Testis (tissue), 3 donors: ENCODE data around the gene OR52A1. TPM values are rescaled to one million over a fixed set of nuclear protein-coding genes. Genes with fewer than 3 reads are reported as not detected.

Experiments
- DNase-seq: peaks from one replicate; pipeline ENCODE4 v3.0.0-alpha.2; 2019
- H3K27ac ChIP-seq, 2 donors: fragments of 200-600 bp; sonication (generic); one replicate each; pipeline ENCODE4 v1.5.1; 2019
- H3K27me3 ChIP-seq: fragments of 200-600 bp; sonication (generic); one replicate; pipeline ENCODE4 v1.5.1; 2019
- H3K36me3 ChIP-seq: fragments of 200-600 bp; sonication (generic); one replicate; pipeline ENCODE4 v1.5.1; 2017; ENCODE audit warnings: low read depth; ENCODE audit errors: missing control alignments
- H3K4me1 ChIP-seq: fragments of 200-600 bp; sonication (generic); one replicate; pipeline ENCODE4 v1.5.1; 2019
- H3K4me3 ChIP-seq, 2 donors: fragments of 200-600 bp; sonication (generic); one replicate each; pipeline ENCODE4 v1.5.1; 2017 to 2019
- H3K9me3 ChIP-seq: fragments of 200-600 bp; sonication (generic); one replicate; pipeline ENCODE4 v1.5.1; 2017
- CTCF ChIP-seq, 3 experiments: fragments of 450-650 bp in 2 of 3; fragments of 200-600 bp in 1 of 3; sonication (generic) in 1 of 3; IDR thresholded peaks; one replicate each; pipeline ENCODE4 v1.5.1; 2016 to 2019; ENCODE audit warnings: antibody characterized with exemption in 3 of 3, mild to moderate bottlenecking in 2 of 3, moderate library complexity in 1 of 3
- POLR2A ChIP-seq: fragments of 450-650 bp; IDR thresholded peaks from one replicate; pipeline ENCODE4 v1.6.1; 2017; ENCODE audit warnings: antibody characterized with exemption, mild to moderate bottlenecking, moderate library complexity
- WGBS, 2 donors: methylation state at CpG; one replicate each; pipeline ENCODE4 v1.1.5; 2018; 5-methylcytosine and 5-hydroxymethylcytosine counted together
- intact Hi-C: fragments of 100-400 bp; cut with DNase I; formaldehyde crosslinking; loops from one replicate; pipeline ENCODE4 v1.15.1; 2023; ENCODE audit warnings: low total_unique reads
- polyA plus RNA-seq: library from polyadenylated mRNA; stranded (reverse); fragments of 350-450 nt; fragmentation: Illumina TruSeq; extraction: RNeasy Lipid Tissue Mini Kit (QIAGEN cat#74804); gene quantifications from one replicate; pipeline ENCODE4 v1.2.3, GENCODE V29; 2014; ENCODE audit warnings: low read depth, low replicate concordance; ENCODE audit not compliant: insufficient read depth
- total RNA-seq, 2 donors: library from RNA; depleted of rRNA; stranded (reverse); fragments of >200 nt; gene quantifications; one replicate each; pipeline ENCODE4 v1.2.3, GENCODE V29; 2016

The OR52A1 gene
- total and polyA plus RNA-seq, 3 donors from 2014 or later: 0.19 to 0.47 TPM; not detected in 1

DNA sequence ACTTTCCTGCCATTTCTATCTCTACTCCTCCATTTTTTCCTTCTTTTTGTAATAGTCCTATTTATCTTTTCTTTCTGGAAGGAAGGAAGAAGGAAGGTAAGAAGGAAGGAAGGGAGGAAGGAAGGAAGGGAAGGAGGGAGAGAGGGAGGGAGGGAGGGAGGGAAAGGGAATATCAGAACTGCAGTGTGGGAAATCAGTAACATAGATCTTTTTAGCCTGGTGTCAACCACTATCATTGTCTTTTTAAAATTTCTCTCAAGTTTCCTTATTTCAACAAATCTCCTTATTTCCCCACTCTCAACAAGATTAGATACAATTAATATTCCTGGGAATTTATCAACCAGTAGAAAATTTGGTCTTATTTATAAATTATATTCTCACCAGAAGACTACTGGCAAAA, 51.5 kb downstream of the OR52A1 start:
- Histone ChIP-seq H3K27ac (no peak overlapping the region), H3K36me3 (no peaks in the 10 kb centered on the region)
- intact Hi-C loops: no loop called here

GRCh38 chr11:5102246-5102645, 52.3 kb downstream of the OR52A1 start:
- intact Hi-C loops: no loop called here
- no peak overlapping the region for H3K27ac ChIP-seq
- no peaks in the 10 kb centered on the region for H3K36me3 ChIP-seq
- DNase-seq: no peak
- H3K27me3 ChIP-seq: no peaks in the 10 kb centered on the region
- H3K4me1 ChIP-seq: no peaks in the 10 kb centered on the region
- no peak overlapping the region for H3K4me3 ChIP-seq
- H3K9me3 ChIP-seq: no peaks in the 10 kb centered on the region
- TF ChIP-seq POLR2A: no peak
- TF ChIP-seq CTCF (IDR thresholded peaks at IDR 0.05): no peak
- WGBS, 2 donors: 54% methylated on average over 2 of the region's 2 CpGs

More for the DNA sequence above, 51.5 kb downstream of the OR52A1 start:
- Histone ChIP-seq H3K9me3 (no peaks in the 10 kb centered on the region), H3K4me1 (no peaks in the 10 kb centered on the region), H3K27me3 (no peaks in the 10 kb centered on the region), H3K4me3 (no peak overlapping the region)
- no peak for DNase-seq
- TF ChIP-seq CTCF (IDR thresholded peaks at IDR 0.05): no peak
- TF ChIP-seq POLR2A: no peak

GRCh38 chr11:5096011-5096410, 58.5 kb downstream of the OR52A1 start:
- WGBS, 2 donors: 87 to 90% methylated on average over 2 of the region's 2 CpGs

More at GRCh38 chr11:5096011-5096410, 58.5 kb downstream of the OR52A1 start:
- intact Hi-C loops: no loop called here
- Histone ChIP-seq H3K9me3 (no peaks in the 10 kb centered on the region), H3K36me3 (no peaks in the 10 kb centered on the region), H3K4me3 (no peak overlapping the region), H3K4me1 (no peaks in the 10 kb centered on the region), H3K27me3 (no peaks in the 10 kb centered on the region), H3K27ac (no peak overlapping the region)
- no peak for DNase-seq
- TF ChIP-seq CTCF (IDR thresholded peaks at IDR 0.05): no peak
- TF ChIP-seq POLR2A: no peak

Other genes starting within 250 kb of the OR52A1 start
- not detected for gene OR51G2, start 235.4 kb downstream of the OR52A1 start, total RNA-seq
- not detected for gene OR51G2, start 235.4 kb downstream of the OR52A1 start, polyA plus RNA-seq
- gene OR51G1, start 230.4 kb downstream of the OR52A1 start, total RNA-seq: not detected
- gene OR51G1, start 230.4 kb downstream of the OR52A1 start, polyA plus RNA-seq: not detected
- not detected for gene OR51A4, start 207.2 kb downstream of the OR52A1 start, total RNA-seq
- gene OR51A4, start 207.2 kb downstream of the OR52A1 start, polyA plus RNA-seq: not detected
- not detected for gene OR51A2, start 199.0 kb downstream of the OR52A1 start, total RNA-seq
- gene OR51A2, start 199.0 kb downstream of the OR52A1 start, polyA plus RNA-seq: not detected
- not detected for gene OR51L1, start 159.9 kb downstream of the OR52A1 start, total RNA-seq
- gene OR51L1, start 159.9 kb downstream of the OR52A1 start, polyA plus RNA-seq: not detected
- not detected for gene OR52J3, start 108.2 kb downstream of the OR52A1 start, total RNA-seq
- not detected for gene OR52J3, start 108.2 kb downstream of the OR52A1 start, polyA plus RNA-seq
- under 1 TPM in 1 of 2 donors, not detected in 1; 0.37 TPM for gene OR52E2, start 95.1 kb downstream of the OR52A1 start, total RNA-seq
- not detected for gene OR52E2, start 95.1 kb downstream of the OR52A1 start, polyA plus RNA-seq
- not detected for gene OR52E1, start 85.2 kb downstream of the OR52A1 start, total RNA-seq
- gene OR52E1, start 85.2 kb downstream of the OR52A1 start, polyA plus RNA-seq: not detected
- gene OR52A5, start 16.4 kb downstream of the OR52A1 start, total RNA-seq: under 1 TPM; 0.37 to 0.55 TPM
- gene OR52A5, start 16.4 kb downstream of the OR52A1 start, polyA plus RNA-seq: not detected
- not detected for gene OR51V1, start 45.9 kb upstream of the OR52A1 start, total RNA-seq
- gene OR51V1, start 45.9 kb upstream of the OR52A1 start, polyA plus RNA-seq: not detected
- gene HBB, start 72.3 kb upstream of the OR52A1 start, total RNA-seq: 10 to 100 TPM in 1 of 2 donors, not detected in 1; 11.8 TPM
- 55.6 TPM for gene HBB, start 72.3 kb upstream of the OR52A1 start, polyA plus RNA-seq
- gene HBD, start 79.7 kb upstream of the OR52A1 start, total RNA-seq: not detected
- not detected for gene HBD, start 79.7 kb upstream of the OR52A1 start, polyA plus RNA-seq
- not detected for gene HBG1, start 95.1 kb upstream of the OR52A1 start, total RNA-seq
- gene HBG1, start 95.1 kb upstream of the OR52A1 start, polyA plus RNA-seq: not detected
- not detected for gene HBG2, start 100.0 kb upstream of the OR52A1 start, total RNA-seq
- not detected for gene HBG2, start 100.0 kb upstream of the OR52A1 start, polyA plus RNA-seq
- gene HBE1, start 115.2 kb upstream of the OR52A1 start, total RNA-seq: under 1 TPM in 1 of 2 donors, not detected in 1; 0.87 TPM
- gene HBE1, start 115.2 kb upstream of the OR52A1 start, polyA plus RNA-seq: not detected
- gene OR51B4, start 147.2 kb upstream of the OR52A1 start, total RNA-seq: under 1 TPM in 1 of 2 donors, not detected in 1; 0.74 TPM
- not detected for gene OR51B4, start 147.2 kb upstream of the OR52A1 start, polyA plus RNA-seq
- under 1 TPM in 1 of 2 donors, not detected in 1; 0.74 TPM for gene OR51B2, start 169.5 kb upstream of the OR52A1 start, total RNA-seq
- gene OR51B2, start 169.5 kb upstream of the OR52A1 start, polyA plus RNA-seq: not detected
- gene OR51B5, start 188.8 kb upstream of the OR52A1 start, total RNA-seq: 1 to 10 TPM; 1.3 to 2.7 TPM
- gene OR51B5, start 188.8 kb upstream of the OR52A1 start, polyA plus RNA-seq: 0.78 TPM
- not detected for gene OR51B6, start 196.8 kb upstream of the OR52A1 start, total RNA-seq
- gene OR51B6, start 196.8 kb upstream of the OR52A1 start, polyA plus RNA-seq: not detected
- not detected for gene OR51M1, start 229.1 kb upstream of the OR52A1 start, total RNA-seq
- not detected for gene OR51M1, start 229.1 kb upstream of the OR52A1 start, polyA plus RNA-seq